NCI-H524 treated with DMSO at 0.1 percent for 48 hours (cell line): ENCODE results near the gene DENND2C.
A peak's percentile ranks its signal among the peaks of the same experiment; 100 is the strongest.
"Not testable (repeated sequence)": the region's sequence is repeated elsewhere in the genome, so short reads cannot be mapped to it uniquely, and the experiment has no call there.

Experiments
- DNase-seq: peaks from one replicate; lab custom pipeline; 2025; lab: John Stamatoyannopoulos, UW

Gene DENND2C

GRCh38 chr1:114609026-114609425, 60.8 kb downstream of the DENND2C start:
- DNase-seq: no peak

DNA sequence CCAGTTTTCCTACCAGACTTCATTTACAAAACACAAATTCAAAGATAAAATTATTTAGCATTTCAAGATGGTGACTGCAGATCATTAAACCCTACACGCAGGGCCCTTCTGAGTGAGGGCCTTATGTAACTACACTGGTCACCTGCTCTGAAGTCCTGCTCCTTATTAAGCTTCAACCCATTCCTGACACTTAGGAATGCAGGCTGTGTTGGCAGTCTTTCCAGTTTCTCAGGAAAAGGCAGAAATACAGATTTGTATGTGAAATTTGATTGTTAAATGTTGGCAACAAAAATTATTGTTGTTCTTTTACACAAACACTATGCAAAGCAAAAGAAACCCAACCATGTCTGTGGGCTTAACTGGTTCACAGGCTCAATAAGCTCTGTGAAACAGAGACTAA, 62.6 kb downstream of the DENND2C start:
- DNase-seq: no peak

- DNase-seq: no peak
Observed at GRCh38 chr1:114597949-114598348, 71.9 kb downstream of the DENND2C start.

- no peak for DNase-seq
Observed at GRCh38 chr1:114595602-114596001, 74.2 kb downstream of the DENND2C start.

DNA sequence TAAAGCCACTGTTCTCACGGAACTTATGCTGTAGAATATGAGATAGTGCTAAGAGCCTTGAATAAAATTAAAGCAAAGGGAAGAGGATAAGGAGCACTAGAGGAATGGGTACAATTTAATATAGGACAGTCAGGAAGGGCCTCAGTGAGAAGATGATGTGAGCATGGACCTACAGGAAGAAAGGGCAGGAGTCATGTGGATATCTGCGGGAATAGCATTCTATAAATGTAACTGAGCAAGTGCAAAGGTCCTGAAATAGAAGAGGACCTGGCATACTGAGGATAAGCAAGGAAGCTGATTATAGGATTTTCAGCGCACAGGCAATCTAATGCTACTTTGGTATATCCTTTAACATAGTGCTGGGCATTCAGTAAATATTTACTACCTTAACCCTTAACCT, 75.8 kb downstream of the DENND2C start:
- DNase-seq: no peak

DNA sequence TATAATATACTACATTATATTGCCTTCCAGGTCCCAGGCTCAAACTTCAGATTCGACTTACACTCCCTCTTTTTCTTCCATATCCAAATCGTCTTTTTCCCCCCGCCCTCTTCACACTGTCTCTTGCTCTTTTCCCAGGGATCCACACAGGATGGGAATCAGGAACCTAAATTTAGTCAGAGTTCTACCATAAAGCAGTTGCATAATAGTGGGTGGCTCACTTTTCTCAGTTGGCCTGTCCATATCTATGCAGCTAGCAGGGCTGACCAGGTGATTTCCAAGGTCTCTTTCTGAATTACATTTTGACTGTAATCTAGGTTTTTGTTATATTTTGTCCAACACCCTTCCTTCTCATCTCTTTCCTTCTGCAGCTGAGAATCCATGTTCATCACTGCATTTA, 80.7 kb downstream of the DENND2C start:
- no peak for DNase-seq

DNA sequence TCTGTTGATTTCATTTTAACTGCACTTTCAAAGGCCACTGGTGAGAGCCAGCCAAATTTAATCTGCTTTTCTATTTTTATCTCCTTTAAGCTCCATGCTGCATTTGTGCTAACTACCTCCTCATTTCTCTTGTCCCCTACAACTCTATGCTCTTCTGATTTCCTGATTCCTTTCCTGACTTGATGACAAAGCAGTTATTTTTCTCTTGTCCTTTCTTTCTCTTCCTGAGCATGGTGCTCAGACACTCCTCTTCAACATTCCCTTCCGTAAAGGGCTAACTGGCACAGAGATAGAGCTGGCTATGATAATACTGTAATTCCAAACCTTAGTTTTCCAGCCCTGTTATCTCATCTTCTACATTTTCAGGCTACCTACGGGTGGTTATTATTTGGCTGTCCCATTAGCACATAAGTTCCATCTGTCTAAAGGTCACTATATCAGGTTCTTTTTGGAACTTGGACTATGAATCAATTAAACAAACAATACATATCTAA, 81.6 kb downstream of the DENND2C start:
- no peak for DNase-seq

GRCh38 chr1:114587203-114587991, 82.5 kb downstream of the DENND2C start:
- DNase-seq: no peak

DNA sequence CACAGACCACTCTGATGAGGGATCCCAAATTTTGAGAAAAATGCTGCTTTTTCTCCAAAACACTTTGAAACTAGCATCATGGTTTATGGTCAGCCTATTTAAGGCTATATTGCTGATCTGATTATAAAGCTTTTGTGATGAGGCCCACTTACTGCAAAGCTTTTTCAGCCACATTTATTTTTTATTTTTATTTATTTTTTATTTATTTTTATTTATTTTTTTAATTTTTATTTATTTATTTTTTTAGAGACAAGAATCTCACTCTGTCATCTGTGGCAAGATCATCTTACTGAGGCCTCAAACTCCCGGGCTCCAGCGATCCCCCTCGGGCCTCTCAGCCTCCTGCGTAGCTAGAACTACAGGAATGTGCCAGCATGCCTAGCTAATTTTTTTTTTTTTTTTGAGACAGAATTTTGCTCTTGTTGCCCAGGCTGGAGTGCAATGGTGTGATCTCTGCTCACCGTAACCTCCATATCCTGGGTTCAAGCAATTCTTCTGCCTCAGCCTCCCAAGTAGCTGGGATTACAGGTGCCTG, 83.3 kb downstream of the DENND2C start:
- no peak for DNase-seq

DNA sequence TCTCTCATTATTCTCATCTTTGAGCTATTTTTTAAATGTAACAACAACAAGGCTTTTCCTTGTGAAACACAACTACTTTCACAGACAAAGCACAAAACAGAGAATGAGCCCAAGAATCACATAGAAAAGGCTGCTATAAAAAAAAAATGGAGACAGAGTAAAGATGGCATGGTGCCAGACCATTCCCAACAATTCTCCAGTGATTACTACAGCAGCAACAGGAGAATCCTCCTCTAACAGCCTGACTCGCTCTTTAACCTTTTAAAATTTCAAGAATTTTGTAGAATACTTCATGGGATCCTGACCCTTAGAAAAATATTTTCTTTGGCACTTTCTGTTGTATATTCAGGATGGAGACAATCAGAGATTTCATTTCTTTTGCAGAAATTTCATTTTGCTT, 84.6 kb downstream of the DENND2C start:
- no peak for DNase-seq

GRCh38 chr1:114581335-114582287, 88.2 kb downstream of the DENND2C start, which contains the start of gene BCAS2:
Gene BCAS2 (minus strand): TSS chr1:114581615. CDS start chr1:114581591, 24 bp downstream.
- DNase-seq: peak; percentile 94

- no peak for DNase-seq
Observed at GRCh38 chr1:114574365-114574764, 95.5 kb downstream of the DENND2C start.

GRCh38 chr1:114564141-114564540, 105.7 kb downstream of the DENND2C start:
- DNase-seq: no peak

GRCh38 chr1:114562978-114563510, 106.8 kb downstream of the DENND2C start:
- DNase-seq: not testable (repeated sequence)

GRCh38 chr1:114561333-114561732, 108.5 kb downstream of the DENND2C start:
- no peak for DNase-seq

DNA sequence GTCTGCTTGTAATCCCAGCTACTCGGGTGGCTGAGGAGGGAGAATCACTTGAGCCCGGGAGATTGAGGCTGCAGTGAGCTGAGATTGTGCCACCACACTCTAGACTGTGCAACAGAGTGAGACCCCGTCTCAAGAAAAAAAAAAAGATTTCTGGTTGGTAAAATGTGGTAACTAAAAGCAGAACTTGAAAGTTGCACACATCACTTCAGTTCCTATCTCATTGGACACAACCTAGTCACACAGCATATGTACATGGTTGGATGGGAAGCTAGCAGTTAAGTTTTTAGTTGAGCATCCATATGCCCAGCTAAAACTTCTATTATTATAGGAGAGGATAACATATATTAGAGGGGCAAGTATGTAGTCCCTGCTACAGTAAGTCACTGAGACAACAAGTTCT, 110.5 kb downstream of the DENND2C start:
- no peak for DNase-seq

DNA sequence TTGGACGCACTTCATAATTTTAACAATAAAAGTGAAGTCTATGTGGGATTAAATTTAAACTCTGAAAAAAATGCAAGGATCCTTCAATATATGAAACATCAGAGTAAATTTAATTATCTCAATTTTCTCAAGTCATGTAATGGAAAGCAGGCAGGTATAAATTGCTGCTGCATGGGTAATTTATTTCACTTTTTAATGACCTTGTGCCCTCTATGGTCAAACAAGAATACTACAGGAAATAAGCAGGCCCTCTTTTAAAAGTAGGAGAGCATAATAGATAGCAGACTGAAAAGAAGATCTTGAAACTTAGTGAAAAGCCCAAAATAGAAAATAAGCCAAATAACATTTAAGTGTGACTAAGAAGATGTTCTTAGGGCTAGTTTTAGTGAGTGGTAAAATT, 111.3 kb downstream of the DENND2C start:
- DNase-seq: no peak

GRCh38 chr1:114554577-114554976, 115.3 kb downstream of the DENND2C start:
- peak; percentile 70 for DNase-seq

DNA sequence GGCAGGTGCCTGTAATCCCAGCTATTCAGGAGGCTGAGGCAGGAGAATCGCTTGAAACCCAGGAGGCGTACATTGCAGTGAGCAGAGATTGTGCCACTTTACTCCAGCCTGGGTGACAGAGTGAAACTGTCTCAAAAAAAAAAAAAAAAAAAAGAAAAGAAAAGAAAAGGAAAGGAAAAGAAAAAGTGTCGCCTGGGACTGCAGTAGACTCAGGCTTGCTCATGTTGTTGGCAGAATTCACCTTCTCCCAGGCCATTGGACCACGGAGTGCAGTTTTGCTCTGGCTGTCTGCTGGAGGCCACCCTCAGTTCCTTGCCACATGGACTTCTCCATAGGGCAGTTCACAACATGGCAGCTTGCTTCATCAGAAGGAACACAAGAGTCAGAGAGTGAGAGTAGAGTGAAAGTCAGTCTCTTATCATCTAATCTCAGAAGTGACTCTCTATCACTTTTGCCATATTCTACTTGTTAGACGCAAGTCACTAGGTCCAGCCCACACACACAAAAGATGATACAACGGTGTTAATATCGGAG, 117.7 kb downstream of the DENND2C start:
- no peak for DNase-seq

DNA sequence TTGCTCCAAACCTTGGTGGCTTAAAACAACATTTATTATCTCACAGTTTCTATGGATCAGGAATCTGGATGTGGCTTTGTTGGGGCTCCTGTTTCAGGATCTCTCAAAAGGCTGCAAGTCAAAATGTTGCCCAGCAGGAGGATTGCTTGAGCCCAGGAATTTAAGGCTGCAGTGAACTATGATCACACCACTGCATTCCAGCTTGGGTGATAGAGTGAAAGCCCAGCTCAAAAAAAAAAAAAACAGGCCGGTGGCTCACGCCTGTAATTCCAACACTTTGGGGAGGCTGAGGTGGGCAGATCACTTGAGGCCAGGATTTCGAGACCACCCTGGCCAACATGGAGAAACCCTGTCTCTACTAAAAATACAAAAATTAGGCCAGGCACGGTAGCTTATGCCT, 118.4 kb downstream of the DENND2C start:
- no peak for DNase-seq

DNA sequence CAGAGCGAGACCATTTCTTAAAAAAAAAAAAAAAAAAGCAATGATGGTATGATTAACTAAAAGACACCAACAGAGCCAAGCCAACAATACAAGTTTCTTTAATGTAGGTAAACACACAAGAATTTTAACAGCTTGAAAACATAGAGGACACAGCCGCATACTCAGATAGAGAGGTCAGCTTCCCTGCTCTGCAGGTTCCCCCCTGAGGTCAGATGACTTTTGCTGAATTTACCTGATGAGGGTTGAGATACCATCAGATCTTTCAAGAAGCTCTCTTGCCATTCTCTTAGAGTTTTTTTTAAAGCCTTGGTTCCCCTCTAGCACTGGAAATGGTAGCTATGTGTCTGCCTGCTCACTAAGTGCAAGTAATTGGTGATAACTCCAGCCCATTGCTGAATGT, 119.5 kb downstream of the DENND2C start:
- no peak for DNase-seq

- no peak for DNase-seq
Observed at GRCh38 chr1:114549137-114549536, 120.7 kb downstream of the DENND2C start.
